Measurements from ENCODE around the gene PRSS21.

DNA sequence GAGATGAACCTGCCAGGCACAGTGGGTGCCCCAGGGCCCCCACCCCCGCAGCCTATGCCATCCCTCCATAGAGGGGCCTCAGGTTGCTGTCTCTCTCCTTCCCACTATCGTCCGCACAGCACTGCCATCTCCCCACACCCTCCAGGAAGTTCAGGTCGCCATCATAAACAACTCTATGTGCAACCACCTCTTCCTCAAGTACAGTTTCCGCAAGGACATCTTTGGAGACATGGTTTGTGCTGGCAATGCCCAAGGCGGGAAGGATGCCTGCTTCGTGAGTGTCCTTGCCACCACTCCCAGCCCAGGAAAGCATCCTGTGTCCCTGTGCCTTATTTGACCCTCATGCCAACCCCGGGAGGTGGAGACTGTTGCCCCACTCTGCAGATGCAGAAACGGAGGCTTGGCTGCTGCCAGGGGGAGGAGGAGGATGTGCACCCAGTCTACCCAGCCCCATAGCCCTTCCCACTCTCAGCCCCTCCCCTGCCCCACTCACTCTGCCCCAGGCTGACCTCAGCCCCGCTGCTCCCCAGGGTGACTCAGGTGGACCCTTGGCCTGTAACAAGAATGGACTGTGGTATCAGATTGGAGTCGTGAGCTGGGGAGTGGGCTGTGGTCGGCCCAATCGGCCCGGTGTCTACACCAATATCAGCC lies 3.9 kb downstream of the PRSS21 start:
- TF ChIP-seq POLR2A (IDR thresholded peaks at IDR 0.05), result no peak
- TF ChIP-seq, protein P1, sequence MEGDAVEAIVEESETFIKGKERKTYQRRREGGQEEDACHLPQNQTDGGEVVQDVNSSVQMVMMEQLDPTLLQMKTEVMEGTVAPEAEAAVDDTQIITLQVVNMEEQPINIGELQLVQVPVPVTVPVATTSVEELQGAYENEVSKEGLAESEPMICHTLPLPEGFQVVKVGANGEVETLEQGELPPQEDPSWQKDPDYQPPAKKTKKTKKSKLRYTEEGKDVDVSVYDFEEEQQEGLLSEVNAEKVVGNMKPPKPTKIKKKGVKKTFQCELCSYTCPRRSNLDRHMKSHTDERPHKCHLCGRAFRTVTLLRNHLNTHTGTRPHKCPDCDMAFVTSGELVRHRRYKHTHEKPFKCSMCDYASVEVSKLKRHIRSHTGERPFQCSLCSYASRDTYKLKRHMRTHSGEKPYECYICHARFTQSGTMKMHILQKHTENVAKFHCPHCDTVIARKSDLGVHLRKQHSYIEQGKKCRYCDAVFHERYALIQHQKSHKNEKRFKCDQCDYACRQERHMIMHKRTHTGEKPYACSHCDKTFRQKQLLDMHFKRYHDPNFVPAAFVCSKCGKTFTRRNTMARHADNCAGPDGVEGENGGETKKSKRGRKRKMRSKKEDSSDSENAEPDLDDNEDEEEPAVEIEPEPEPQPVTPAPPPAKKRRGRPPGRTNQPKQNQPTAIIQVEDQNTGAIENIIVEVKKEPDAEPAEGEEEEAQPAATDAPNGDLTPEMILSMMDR (IDR thresholded peaks at IDR 0.05), result no peak
